Stimulated activated CD8-positive, alpha-beta memory T cell treated with anti-CD3 and anti-CD28 coated beads, Interleukin-15, amount 100 ng/mL, for 4 hours (primary cell): ENCODE measurements around the gene TAPT1.
"Not testable (repeated sequence)": the region's sequence is repeated elsewhere in the genome, so short reads cannot be mapped to it uniquely, and the experiment has no call there.

ENCODE experiments used
- DNase-seq, 2 donors: peaks; one replicate each; pipeline ENCODE4 v3.0.0-alpha.2; 2020; ENCODE audit warnings: low read depth in 2 of 2

TAPT1 gene

GRCh38 chr4:16225863-16226815 is at the start of gene TAPT1:
TSS of gene TAPT1 (minus strand) at chr4:16226471. CDS start at chr4:16226457, 14 bp downstream.
- DNase-seq = peak; percentile 43 to 69

- no peak for DNase-seq
Measured at GRCh38 chr4:16271411-16271810, 45.1 kb upstream of the TAPT1 start.

GRCh38 chr4:16270454-16271328 is 44.4 kb upstream of the TAPT1 start:
- DNase-seq = no peak

- not testable (repeated sequence) for DNase-seq
Measured at GRCh38 chr4:16269742-16270453, 43.6 kb upstream of the TAPT1 start.

GRCh38 chr4:16269240-16269639 is 43.0 kb upstream of the TAPT1 start:
- DNase-seq = no peak

GRCh38 chr4:16268290-16268689 is 42.0 kb upstream of the TAPT1 start:
- DNase-seq = no peak

- no peak for DNase-seq
Measured at GRCh38 chr4:16267639-16268038, 41.4 kb upstream of the TAPT1 start.

- no peak for DNase-seq
Measured at GRCh38 chr4:16265820-16266219, 39.5 kb upstream of the TAPT1 start.

GRCh38 chr4:16264798-16265197 is 38.5 kb upstream of the TAPT1 start:
- DNase-seq = no peak

GRCh38 chr4:16263056-16263455 is 36.8 kb upstream of the TAPT1 start:
- DNase-seq = no peak

GRCh38 chr4:16262188-16262587 is 35.9 kb upstream of the TAPT1 start:
- DNase-seq = no peak

GRCh38 chr4:16261313-16261878 is 35.1 kb upstream of the TAPT1 start:
- no peak for DNase-seq

GRCh38 chr4:16259889-16260246 is 33.6 kb upstream of the TAPT1 start:
- DNase-seq = no peak

- DNase-seq = no peak
Measured at GRCh38 chr4:16259241-16259888, 33.1 kb upstream of the TAPT1 start.

GRCh38 chr4:16257611-16258010 is 31.3 kb upstream of the TAPT1 start:
- DNase-seq = no peak

- DNase-seq = no peak
Measured at GRCh38 chr4:16256343-16256742, 30.1 kb upstream of the TAPT1 start.

GRCh38 chr4:16255730-16256129 is 29.5 kb upstream of the TAPT1 start:
- DNase-seq = no peak

- DNase-seq = no peak
Measured at GRCh38 chr4:16253127-16253960, 27.1 kb upstream of the TAPT1 start.

GRCh38 chr4:16250661-16251365 is 24.5 kb upstream of the TAPT1 start:
- DNase-seq = no peak

GRCh38 chr4:16248605-16249004 is 22.3 kb upstream of the TAPT1 start:
- DNase-seq = no peak
